Ovary (tissue), 9 donors: ENCODE data around the gene OTOS. TPM values are rescaled to one million over a fixed set of nuclear protein-coding genes. Genes with fewer than 3 reads are reported as not detected.

Experiments used
- DNase-seq, 5 donors: peaks; one replicate each; pipeline ENCODE4 v3.0.0-alpha.2; 2019 to 2020
- H3K27ac ChIP-seq, 2 donors: fragments of 200-600 bp; one replicate each; pipeline versions ENCODE4 v1.5.1 to v1.8.0; 2019 to 2022
- H3K27me3 ChIP-seq: fragments of 200-600 bp; one replicate; pipeline ENCODE4 v1.8.0; 2022
- H3K36me3 ChIP-seq: fragments of 200-600 bp; sonication (generic); one replicate; pipeline ENCODE4 v1.5.1; 2019
- H3K4me1 ChIP-seq: one replicate; pipeline ENCODE4 v1.8.1; 2013; ENCODE audit warnings: mild to moderate bottlenecking, moderate library complexity; ENCODE audit not compliant: insufficient read depth
- H3K4me3 ChIP-seq: fragments of 200-600 bp; sonication (generic); one replicate; pipeline ENCODE4 v1.5.1; 2017
- H3K9me3 ChIP-seq, 2 donors: fragments of 200-600 bp in 1 of 2; sonication (generic) in 1 of 2; one replicate each; pipeline versions ENCODE4 v1.5.1 to v1.8.1; 2013 to 2019; ENCODE audit warnings: mild to moderate bottlenecking in 1 of 2, moderate library complexity in 1 of 2
- CTCF ChIP-seq, 3 donors: fragments of 450-650 bp in 2 of 3; fragments of 200-600 bp in 1 of 3; IDR thresholded peaks; one replicate each; pipeline versions ENCODE4 v1.5.1 to v1.8.0; 2016 to 2022; ENCODE audit warnings: antibody characterized with exemption in 3 of 3, mild to moderate bottlenecking in 1 of 3
- EP300 ChIP-seq: sonication (generic); formaldehyde crosslinking; IDR thresholded peaks from one replicate; pipeline ENCODE4 v1.6.1; 2017; ENCODE audit warnings: antibody characterized with exemption
- POLR2A ChIP-seq: fragments of 450-650 bp; IDR thresholded peaks from one replicate; pipeline ENCODE4 v1.6.1; 2017; ENCODE audit warnings: antibody characterized with exemption, mild to moderate bottlenecking, moderate library complexity
- WGBS, 3 donors: extraction: QIAGEN DNeasy Blood & Tissue Kit in 1 of 3; methylation state at CpG; one replicate each; pipeline versions ENCODE4 v1.1.5 to v1.1.7; 2013 to 2017; 5-methylcytosine and 5-hydroxymethylcytosine counted together
- intact Hi-C, 4 donors: fragments of 100-400 bp; cut with DNase I; formaldehyde crosslinking; loops; one replicate each; pipeline versions ENCODE4 v1.11.0 to v1.15.1; 2022 to 2023
- polyA plus RNA-seq, 2 donors: library from polyadenylated mRNA; stranded (reverse); fragments of 200-250 nt in 1 of 2; fragments of 350-450 nt in 1 of 2; fragmentation: Illumina TruSeq in 1 of 2; extraction: RNeasy Lipid Tissue Mini Kit (QIAGEN cat#74804) in 1 of 2; gene quantifications; one replicate each; pipeline ENCODE4 v1.2.3, GENCODE V29; 2013 to 2014
- total RNA-seq, 7 donors: library from RNA; depleted of rRNA in 2 of 7; stranded (reverse); fragments of >200 nt in 2 of 7; fragmentation: NEBNext Ultra II Directional in 3 of 7; extraction: Animal tissue kit (Norgen Biotek cat#: 25700) in 3 of 7; gene quantifications; one replicate each; pipeline versions ENCODE4 v1.1.0 to v1.2.4, GENCODE V29; 2016 to 2023
- donor health status: DM: no; HTN: no; CAD: no; lungs with moderate emphysema.
- donor health status: DM: no; HTN: no; CAD: no.
- donor health status: Bipolar disorder and iron deficiency.
- donor health status: DM: yes; HTN: yes; CAD: no.
- donor health status: DM: no; HTN: no; CAD: no.
- donor health status: DM: yes; HTN: yes; CAD: no.

OTOS gene
- total and polyA plus RNA-seq, 9 donors = not detected

- intact Hi-C loops = loop anchor here in 1 of 4 donors (10.0 kb wide), 1 partner anchor 527 kb away; no protein-coding TSS in a partner anchor
- Histone ChIP-seq H3K36me3 (no peaks in the 10 kb centered on the region), H3K9me3 (no peaks in the 10 kb centered on the region), H3K4me1 (no peaks in the 10 kb centered on the region), H3K27ac (no peak overlapping the region), H3K4me3 (no peak overlapping the region), H3K27me3 (no peaks in the 10 kb centered on the region)
- no peak for DNase-seq
- 49 to 71% (median 55%) methylated on average over 6 of the region's 6 CpGs for WGBS, 3 donors
- TF ChIP-seq POLR2A (no peak), CTCF (IDR thresholded peaks at IDR 0.05) (no peak), EP300 (no peak)
Observed at GRCh38 chr2:240107477-240107796, 33.0 kb downstream of the OTOS start.

GRCh38 chr2:240106765-240107476, 33.5 kb downstream of the OTOS start:
- no peaks in the 10 kb centered on the region for H3K27me3 ChIP-seq
- no peaks in the 10 kb centered on the region for H3K9me3 ChIP-seq
- no peaks in the 10 kb centered on the region for H3K36me3 ChIP-seq
- H3K4me3 ChIP-seq = no peak overlapping the region
- H3K27ac ChIP-seq = no peak overlapping the region
- intact Hi-C loops = loop anchor here in 1 of 4 donors (10.0 kb wide), 1 partner anchor 528 kb away; no protein-coding TSS in a partner anchor
- DNase-seq = no peak
- H3K4me1 ChIP-seq = no peaks in the 10 kb centered on the region
- 64 to 77% (median 76%) methylated on average over 16 to 17 of the region's 17 CpGs for WGBS, 3 donors
- TF ChIP-seq CTCF (IDR thresholded peaks at IDR 0.05) (no peak), POLR2A (no peak), EP300 (no peak)

GRCh38 chr2:240105982-240106381, 34.5 kb downstream of the OTOS start:
- H3K9me3 ChIP-seq = no peaks in the 10 kb centered on the region
- WGBS, 3 donors = 66 to 74% (median 73%) methylated on average over 11 of the region's 11 CpGs
- H3K27ac ChIP-seq = no peak overlapping the region
- no peak for DNase-seq
- H3K4me3 ChIP-seq = no peak overlapping the region
- intact Hi-C loops = loop anchor here in 1 of 4 donors (10.0 kb wide), 1 partner anchor 529 kb away; no protein-coding TSS in a partner anchor
- TF ChIP-seq POLR2A (no peak), EP300 (no peak), CTCF (IDR thresholded peaks at IDR 0.05) (no peak)
- H3K27me3 ChIP-seq = no peaks in the 10 kb centered on the region
- H3K36me3 ChIP-seq = no peaks in the 10 kb centered on the region
- H3K4me1 ChIP-seq = no peaks in the 10 kb centered on the region

- TF ChIP-seq CTCF (IDR thresholded peaks at IDR 0.05) = no peak
- TF ChIP-seq EP300 = no peak
- TF ChIP-seq POLR2A = no peak
- 72 to 83% (median 80%) methylated on average over 4 of the region's 4 CpGs for WGBS, 3 donors
- no peaks in the 10 kb centered on the region for H3K9me3 ChIP-seq
- H3K4me1 ChIP-seq = no peaks in the 10 kb centered on the region
- no peak for DNase-seq
- intact Hi-C loops = loop anchor here in 1 of 4 donors (10.0 kb wide), 1 partner anchor 532 kb away; no protein-coding TSS in a partner anchor
- H3K36me3 ChIP-seq = no peaks in the 10 kb centered on the region
- H3K27ac ChIP-seq = no peak overlapping the region
- no peak overlapping the region for H3K4me3 ChIP-seq
- H3K27me3 ChIP-seq = no peaks in the 10 kb centered on the region
Observed at GRCh38 chr2:240103136-240103535, 37.3 kb downstream of the OTOS start.
